HG02981 (cell line): ENCODE results near the gene LMTK3.
"Not testable (repeated sequence)": the region's sequence is repeated elsewhere in the genome, so short reads cannot be mapped to it uniquely, and the experiment has no call there.

Experiments used
- ATAC-seq: cut with Tn5 transposase; IDR thresholded peaks from one replicate; pipeline ENCODE4 v1.9.1; 2021; ENCODE audit warnings: mild to moderate bottlenecking, moderate library complexity; ENCODE audit not compliant: unreplicated experiment

Gene LMTK3

DNA sequence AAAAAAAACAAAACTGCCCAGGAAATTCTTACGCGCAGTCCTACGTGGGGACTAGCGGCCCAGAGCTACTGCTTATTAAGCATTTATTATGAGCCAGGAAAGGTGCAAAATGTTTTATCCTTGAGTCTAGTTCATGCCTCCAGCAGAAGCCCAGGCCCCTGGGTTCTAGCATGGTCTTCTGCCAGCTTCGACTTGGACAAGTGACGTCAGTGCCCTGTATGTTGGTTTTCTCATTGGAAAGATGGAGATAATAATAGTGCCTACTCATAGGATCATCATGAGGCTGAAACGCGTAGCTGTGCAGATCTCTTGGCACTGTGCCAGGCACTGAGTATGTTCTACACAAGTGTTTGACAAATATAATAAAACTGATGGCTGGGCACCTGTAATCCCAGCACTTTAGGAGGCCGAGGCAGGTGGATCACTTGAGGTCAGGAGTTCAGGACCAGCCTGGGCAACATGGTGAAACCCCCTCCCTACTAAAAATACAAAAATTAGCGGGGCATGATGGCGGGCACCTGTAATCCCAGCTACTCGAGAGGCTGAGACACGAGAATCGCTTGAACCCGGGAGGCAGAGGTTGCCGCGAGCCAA lies 28.0 kb upstream of the LMTK3 start:
- no peak for ATAC-seq

DNA sequence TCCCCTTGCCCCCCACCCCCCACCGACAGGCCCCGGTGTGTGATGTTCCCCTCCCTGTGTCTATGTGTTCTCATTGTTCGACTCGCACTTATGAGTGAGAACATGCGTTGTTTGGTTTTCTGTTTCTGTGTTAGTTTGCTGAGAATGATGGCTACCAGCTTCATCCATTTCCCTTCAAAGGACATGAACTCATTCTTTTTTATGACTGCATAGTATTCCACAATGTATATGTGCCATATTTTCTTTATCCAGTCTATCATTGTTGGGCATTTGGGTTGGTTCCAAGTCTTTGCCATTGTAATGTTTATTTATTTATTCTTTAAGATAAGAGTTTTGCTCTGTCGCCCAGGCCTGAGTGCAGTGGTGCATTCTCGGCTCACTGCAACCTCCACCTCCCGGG lies 26.4 kb upstream of the LMTK3 start:
- ATAC-seq, result not testable (repeated sequence)

DNA sequence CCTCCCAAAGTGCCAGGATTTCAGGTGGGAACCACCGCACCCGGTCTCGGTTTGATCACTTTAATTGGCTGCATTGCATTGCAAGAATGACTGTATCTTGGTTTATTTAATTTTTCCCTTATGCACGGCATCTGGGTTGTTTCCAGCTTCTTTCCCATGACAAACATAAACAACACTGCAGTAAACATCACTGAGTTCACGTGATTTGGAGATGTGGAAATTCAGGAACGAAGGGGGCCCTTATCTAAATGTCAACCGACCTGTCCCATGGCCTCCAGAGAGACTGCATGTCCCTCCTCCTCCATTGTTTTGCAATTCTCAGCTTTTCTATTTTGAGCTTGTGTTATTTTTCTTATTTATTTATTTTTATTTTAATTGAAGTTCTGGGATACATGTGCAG lies 25.9 kb upstream of the LMTK3 start:
- no peak for ATAC-seq

DNA sequence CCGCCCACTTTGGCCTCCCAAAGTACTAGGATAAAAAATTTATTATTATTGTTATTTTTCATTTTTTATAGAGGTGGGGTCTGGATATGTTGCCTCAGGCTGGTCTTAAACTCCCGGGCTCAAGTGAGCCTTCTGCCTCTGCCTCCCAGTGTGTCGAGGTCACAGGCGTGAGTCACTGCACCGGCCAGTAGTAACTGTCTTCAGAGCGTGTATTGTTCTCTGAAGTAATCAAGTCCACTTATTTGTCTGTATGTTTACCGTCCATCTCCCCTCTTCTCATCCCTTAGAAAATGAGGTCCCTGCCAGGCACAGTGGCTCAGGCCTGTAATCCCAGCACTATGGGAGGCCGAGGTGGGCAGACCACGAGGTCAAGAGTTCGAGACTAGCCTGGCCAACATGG lies 22.1 kb upstream of the LMTK3 start:
- ATAC-seq, result no peak

DNA sequence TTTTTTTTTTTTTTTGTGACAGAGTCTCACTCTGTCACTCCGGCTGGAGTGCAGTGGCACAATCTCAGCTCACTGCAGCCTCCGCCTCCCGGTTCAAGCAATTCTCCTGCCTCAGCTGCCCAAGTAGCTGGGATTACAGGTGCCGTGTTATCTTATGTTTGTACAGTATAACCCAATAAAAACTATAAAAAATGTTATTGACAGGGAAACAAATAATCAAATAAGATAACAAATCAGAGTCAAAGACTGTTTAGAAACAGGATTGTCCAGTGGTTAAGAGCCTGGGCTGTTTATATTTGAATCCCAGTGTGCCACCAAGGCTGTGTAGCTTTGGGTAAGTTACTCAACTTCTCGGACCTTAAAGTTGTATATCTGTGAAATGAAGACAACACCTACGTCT lies 19.1 kb upstream of the LMTK3 start:
- ATAC-seq, result no peak

DNA sequence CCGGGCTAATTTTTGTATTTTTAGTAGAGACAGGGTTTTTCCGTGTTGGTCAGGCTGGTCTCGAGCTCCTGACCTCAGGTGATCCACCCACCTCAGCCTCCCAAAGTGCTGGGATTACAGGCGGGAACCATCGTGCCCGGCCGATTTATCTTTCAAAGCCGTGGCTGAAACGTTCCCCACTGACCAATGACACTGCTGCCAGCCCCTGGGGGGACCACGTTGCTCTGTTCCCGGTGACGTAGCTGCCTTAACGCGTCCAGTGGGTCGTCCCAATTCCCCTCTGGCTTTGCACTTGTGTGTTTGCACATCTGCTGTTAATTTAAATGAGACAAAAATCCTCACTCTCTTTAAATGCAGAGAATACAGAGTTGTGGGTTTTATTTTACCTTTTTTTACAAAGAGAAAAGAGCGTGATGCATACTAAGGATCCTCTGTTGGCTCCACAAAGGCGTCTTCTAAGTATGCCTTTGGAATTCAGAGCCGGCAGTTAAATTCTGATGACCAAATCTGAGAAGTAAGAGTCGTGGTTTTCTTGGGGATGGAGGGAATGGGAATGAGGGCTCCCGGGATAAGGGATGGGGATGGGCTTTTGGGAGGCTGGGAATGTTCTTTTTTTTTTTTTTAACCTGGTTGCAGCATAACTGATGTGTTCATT lies 18.6 kb upstream of the LMTK3 start:
- no peak for ATAC-seq

DNA sequence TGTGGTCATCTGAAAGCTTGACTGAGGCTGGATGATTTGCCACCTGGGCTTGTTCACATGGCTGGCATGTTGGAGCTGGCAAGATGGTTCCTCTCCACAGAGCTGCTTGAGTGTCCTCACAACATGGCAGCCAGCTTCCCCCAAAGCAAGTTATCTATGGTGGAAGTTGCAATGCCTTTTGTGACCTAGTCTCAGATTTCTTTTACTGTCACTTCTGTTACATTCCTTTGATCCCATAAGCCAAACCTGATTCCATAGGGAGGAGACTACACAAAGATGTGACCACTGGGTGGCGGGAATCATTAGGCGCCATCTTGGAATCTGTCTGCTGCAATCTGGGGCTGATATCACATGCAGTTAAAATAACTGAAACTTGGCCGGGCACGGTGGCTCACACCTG lies 17.5 kb upstream of the LMTK3 start:
- ATAC-seq, result no peak

DNA sequence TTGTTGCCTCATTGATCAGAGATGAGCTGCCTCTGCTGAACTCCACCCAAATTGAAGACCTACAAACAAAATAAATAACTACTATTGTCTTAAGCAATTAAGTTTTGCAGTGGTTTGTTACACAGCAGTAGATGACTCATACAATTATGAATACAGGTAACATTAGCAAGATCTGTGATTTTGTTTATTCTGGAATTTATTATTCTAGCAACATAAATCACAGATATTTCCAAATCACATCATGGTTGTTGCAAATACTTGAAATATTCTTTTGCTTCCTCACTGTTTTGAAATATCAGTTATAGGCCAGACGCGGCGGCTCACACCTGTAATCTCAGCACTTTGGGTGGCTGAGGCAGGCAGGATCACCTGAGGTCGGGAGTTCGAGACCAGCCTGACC lies 13.1 kb upstream of the LMTK3 start:
- ATAC-seq, result no peak

DNA sequence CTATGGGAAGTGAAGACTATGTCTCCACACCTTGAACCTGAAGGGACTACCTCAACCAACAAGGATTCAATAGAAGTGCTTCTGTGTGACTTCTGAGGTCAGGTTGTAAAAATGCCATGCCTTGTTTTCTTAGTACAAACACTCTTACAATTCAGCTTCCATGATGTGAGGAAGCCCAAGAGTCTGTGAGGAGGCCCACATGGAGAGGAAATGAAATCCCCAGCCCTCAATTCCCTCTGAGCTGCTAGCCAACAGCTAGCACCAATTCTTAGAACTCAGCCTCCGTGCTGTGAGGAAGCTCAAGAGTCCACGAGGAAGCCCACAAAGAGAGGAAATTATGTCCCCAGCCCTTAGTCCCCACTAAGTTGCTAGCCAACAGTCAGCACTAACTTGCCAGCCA lies 12.6 kb upstream of the LMTK3 start:
- no peak for ATAC-seq

DNA sequence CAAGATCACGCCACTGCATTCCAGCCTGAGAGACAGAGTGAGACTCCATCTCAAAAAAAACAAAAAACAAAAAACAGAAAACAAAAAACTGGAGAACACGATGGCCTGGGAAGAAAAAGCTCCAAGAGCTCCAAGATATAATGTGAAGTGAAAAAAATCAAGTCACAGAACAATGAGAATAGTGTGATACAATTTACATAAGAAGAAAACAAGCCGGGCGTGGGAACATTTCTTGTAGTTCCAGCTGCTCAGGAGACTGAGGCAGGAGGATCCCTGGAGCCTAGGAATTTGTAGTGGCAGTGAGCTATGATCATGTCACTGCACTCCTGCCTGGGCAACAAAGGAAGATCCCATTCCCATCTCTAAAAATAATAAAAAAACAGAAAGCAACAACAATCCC lies 8.5 kb upstream of the LMTK3 start:
- no peak for ATAC-seq

DNA sequence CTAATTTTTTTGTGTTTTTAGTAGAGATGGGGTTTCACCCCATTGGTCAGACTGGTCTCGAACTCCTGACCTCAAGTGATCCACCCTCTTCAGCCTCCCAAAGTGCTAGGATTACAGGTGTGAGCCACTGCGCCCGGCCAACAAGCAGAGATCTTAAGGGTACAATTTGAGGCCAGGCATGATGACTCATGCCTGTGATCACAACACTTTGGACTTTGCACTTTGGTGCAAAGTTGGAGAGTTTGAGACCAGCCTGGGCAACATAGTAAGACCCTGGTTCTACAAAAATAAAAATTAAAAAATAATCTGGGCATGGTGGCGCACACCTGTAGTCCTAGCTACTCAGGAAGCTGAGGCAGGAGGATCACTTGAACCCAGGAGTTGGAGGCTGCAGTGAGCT lies 7.8 kb upstream of the LMTK3 start:
- not testable (repeated sequence) for ATAC-seq

DNA sequence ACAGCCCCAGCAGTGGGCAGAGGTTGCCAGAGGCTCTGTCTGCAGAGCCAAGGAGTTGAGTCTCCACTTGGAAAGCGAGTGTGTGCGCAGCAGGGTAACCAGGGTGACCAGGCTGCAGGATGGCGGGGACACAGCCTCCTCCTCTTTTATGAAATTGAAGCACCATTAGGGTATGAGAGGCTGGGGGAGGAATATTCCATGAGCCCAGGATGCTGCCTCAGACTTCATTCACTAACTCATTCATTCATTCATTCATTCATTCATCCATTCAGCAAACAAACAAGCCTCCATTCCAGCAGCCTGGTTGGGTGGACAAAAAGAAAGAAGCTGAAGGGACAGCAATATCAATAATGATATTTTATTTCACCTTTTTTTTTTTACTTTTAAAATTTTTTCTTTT lies 6.6 kb upstream of the LMTK3 start:
- no peak for ATAC-seq

DNA sequence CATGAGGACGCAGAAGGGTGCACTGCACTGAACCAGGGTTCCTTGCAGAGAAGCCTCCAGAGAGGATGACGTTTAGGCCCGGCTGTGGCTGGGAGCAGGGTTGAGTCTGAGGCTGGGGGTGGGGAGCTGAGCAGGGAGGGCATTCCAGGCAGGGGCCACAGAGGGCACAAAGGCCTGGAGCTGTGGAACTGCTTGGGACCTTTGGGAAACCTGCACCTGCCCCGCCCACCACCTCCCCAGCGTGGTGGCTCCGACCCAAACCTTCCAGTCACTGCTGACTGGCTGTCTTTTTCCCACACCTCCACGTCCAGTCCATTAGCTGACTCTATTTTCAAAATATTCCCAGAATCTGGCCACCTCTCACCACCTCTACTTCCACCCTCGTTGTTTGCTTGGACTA lies 4.9 kb upstream of the LMTK3 start:
- ATAC-seq, result no peak

DNA sequence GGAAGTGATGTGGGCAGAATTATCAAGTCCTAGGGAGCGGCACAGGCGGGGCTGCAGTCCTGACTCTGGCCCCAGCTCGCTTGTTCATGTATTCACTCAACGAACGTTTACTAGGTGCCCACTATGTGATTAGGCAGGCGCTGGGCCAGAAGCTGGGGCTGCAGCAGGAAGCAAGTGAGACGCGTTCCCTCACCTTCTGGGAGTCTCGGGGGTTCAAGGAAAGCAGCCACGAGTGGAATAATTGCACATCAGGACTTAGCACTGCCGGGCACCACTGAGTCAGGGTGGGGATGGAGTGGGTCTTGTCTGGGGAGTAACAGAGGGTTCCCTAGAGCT lies 2.5 kb upstream of the LMTK3 start:
- ATAC-seq, result no peak

DNA sequence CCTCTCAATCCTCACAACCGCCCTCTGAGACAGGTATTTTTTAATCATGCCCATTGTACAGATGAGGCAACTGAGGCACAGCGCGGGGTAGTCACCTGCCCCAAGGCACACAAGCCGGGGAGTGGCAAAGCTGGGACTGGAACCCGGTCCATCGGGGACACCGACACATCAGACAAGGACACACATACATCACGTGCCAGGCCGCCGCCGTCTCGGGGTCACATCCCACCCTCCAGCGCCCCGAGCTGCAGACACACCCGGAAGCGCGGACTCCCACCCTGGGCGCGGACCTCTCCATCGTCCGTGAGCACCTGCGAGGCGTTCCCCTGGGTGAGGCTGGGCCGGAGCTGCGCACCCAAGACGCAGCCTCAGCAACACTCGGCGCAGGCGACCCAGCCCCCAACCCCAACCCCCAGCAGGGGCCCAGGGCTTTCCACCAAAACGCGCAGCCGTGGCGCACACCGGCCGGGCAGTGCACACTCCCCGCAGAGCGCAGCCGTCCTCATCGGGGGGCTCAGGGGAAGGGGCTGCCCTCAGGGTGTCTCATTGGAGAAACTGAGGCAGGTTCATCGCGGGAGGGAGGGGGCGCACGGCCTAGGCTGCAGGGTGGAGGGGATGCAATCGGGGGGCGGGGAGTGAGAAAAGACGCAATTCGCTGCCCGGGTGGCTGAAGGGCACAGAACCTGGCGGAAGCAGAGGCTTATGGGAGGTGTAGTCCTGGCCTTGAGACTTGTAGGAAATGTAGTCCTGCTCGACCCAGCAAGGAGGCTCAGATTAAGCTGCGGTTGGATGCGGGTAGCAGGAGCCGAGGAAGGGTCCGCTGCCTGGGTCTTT lies 1.9 kb upstream of the LMTK3 start:
- ATAC-seq, result no peak

DNA sequence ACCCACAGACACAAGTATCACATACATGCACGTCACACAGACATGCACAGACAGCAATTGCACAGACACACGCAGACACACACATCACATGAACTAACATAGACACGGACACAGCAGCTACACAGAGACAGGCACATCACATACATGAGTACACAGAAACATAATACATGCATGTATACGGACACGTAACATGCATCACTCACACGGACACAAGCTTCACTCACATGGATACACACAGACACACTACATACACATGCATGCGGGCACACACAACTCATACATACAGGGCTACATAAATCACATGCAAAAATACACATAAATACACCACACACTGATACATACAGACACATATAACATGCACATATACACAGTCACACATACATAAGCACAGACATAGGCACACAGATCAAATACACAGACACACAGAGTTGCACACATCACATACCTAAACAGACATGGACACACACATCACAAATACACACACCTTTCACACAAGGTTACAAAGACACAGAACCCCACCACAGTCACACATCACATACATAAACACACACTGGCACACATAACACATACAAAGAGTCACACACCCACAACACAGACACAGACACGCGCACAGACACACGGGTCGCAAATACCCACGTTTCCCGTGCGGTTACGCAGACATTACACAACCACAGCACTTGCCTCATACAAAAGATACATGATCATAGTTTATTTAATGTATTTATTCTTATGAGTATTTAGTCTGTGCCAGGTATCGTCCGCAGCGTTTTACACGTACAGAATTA lies 1.1 kb upstream of the LMTK3 start:
- no peak for ATAC-seq

DNA sequence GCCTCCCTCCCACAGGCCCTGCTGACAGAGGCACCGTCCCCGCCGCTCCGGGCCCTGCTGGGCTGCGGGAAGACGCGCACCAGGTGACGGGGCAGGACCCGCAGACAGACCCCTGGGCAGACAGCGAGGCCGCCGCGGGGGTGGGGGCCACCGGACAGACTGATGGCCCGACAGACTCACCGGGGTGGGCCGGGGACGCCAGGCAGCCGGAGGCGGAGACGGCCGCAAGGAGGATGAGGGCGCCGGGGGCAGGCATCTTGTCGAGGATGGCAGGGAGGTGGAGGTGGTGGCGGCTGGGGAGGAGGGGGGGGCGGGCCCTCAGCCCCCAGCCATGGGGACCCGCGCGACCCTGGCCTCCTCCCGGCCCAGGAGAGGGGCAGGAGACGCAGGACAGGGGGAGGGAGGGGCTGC lies 309 bp downstream of the LMTK3 start:
- ATAC-seq, result no peak

DNA sequence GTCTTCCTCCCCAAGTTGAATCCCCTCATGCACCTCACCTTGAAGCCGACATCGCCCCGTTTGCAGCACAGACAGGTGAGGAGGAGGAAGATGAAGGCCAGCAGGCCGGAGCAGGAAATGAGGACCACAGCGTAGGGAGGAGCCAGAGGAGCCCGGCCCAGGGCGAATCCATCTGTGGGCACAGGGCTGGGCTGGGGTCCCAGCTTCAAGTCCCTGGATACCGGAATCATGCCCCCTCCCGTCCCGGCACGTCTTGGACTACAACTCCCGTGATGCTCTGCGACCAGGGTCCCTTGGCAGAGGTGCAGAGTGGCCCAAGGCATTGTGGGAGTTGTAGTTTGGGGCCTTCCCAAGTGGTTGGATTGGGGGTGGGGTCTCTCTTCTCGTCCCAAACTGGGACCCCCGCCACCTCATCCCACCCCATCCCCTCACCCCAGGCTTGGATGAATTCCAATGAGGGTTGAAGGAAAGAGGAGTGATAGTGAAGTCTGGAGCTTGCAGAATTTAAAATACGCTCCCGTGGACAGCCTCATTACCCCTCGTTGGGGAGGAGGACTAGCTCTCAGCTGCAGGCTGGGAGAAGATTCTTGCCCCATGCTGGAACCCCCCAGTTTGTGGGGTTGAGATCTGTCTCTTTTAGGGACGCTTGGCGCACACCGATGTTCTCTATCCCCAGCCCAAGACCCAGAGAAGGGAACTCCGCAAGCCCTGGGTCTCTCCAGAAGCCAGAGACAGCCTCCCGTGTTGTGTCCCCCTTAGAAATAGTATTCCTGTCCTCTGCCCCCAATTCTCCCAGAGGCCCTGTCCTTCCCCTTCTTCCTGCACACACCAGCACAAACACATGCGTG lies 990 bp downstream of the LMTK3 start:
- ATAC-seq, result no peak

DNA sequence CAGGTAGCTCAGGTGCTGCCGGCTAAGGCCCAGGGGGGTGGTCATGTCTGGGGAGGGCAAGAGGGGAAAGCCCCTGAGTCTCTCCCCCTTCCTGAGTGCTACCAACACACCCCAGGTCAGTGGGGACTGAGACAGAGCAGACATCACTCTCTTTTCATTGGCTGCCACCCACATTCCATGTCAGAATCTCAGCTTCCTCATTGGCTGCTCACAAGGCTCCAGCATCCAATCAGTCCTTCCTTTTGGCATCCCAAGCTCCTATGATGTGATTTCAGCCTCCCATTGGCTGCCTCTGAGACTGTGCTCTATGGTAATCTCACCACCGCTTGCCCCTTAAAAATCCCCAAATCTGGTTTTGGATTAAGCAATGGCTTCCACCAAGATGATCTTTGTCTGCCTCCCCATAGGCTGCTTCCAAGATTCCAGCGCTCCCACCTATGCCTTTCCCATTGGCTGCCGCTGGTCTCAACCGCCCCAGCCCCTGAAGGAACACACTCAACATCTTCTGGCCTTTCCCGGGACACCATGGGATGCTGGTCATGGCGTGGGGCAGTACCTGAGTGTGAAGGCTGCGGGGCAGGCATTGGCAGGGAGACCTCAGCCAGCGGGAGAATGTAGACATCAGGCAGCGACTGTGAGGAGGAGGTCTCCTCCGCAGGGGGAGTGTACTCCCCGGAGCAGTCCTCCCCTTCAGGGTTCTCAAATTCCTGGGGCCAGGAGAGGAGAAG lies 2.0 kb downstream of the LMTK3 start:
- ATAC-seq, result no peak
